ENCODE results near the gene ZSWIM4. TPM values are rescaled to one million over a fixed set of nuclear protein-coding genes. Genes with fewer than 3 reads are reported as not detected.
A peak's percentile ranks its signal among the peaks of the same experiment; 100 is the strongest.

ZSWIM4 gene
- total RNA-seq, 1 donor: 9.0 TPM

GRCh38 chr19:13870873-13871272 is 75.6 kb downstream of the ZSWIM4 start:
- Histone ChIP-seq H3K4me3 (ENCODE audit: insufficient read depth, low read length) (no peak overlapping the region), H3K36me3 (ENCODE audit: insufficient read depth, low read length) (no peaks in the 10 kb centered on the region), H3K4me1 (ENCODE audit: insufficient read depth, low read length) (no peaks in the 10 kb centered on the region), H3K79me2 (ENCODE audit: insufficient read depth, low read length) (peaks cover 3% of the 10 kb centered on the region), H3K27me3 (ENCODE audit: insufficient read depth, low read length) (peaks cover 8% of the 10 kb centered on the region), H3K9me3 (ENCODE audit: low read depth, low read length) (no peaks in the 10 kb centered on the region), H3K27ac (ENCODE audit: low read depth, low read length) (no peak overlapping the region), H4K20me1 (ENCODE audit: insufficient read depth, low read length) (no peaks in the 10 kb centered on the region), H3K4me2 (ENCODE audit: insufficient read depth, low read length) (no peak overlapping the region), H2AFZ (ENCODE audit: low read length) (no peak overlapping the region)
- DNase-seq (ENCODE audit: insufficient read length, low spot score, missing footprints): peak; percentile 55
- no peak for TF ChIP-seq CTCF (IDR thresholded peaks at IDR 0.05; ENCODE audit: extremely low read depth, low read depth, low read length)

- TF ChIP-seq CTCF (IDR thresholded peaks at IDR 0.05; ENCODE audit: extremely low read depth, low read depth, low read length): no peak
- Histone ChIP-seq H3K27ac (ENCODE audit: low read depth, low read length) (no peak overlapping the region), H3K4me3 (ENCODE audit: insufficient read depth, low read length) (peak overlapping the region; percentile 62), H3K27me3 (ENCODE audit: insufficient read depth, low read length) (no peaks in the 10 kb centered on the region), H3K4me2 (ENCODE audit: insufficient read depth, low read length) (peak overlapping the region; percentile 52), H3K4me1 (ENCODE audit: insufficient read depth, low read length) (no peaks in the 10 kb centered on the region), H3K9me3 (ENCODE audit: low read depth, low read length) (no peaks in the 10 kb centered on the region), H3K36me3 (ENCODE audit: insufficient read depth, low read length) (no peaks in the 10 kb centered on the region), H2AFZ (ENCODE audit: low read length) (no peak overlapping the region), H4K20me1 (ENCODE audit: insufficient read depth, low read length) (no peaks in the 10 kb centered on the region), H3K79me2 (ENCODE audit: insufficient read depth, low read length) (no peaks in the 10 kb centered on the region)
- DNase-seq (ENCODE audit: insufficient read length, low spot score, missing footprints): no peak
These were observed 77.1 kb downstream of the ZSWIM4 start for GRCh38 chr19:13872339-13872694.

GRCh38 chr19:13872695-13873389 is 77.6 kb downstream of the ZSWIM4 start:
- H3K79me2 ChIP-seq (ENCODE audit: insufficient read depth, low read length): no peaks in the 10 kb centered on the region
- no peaks in the 10 kb centered on the region for H3K36me3 ChIP-seq (ENCODE audit: insufficient read depth, low read length)
- H3K9me3 ChIP-seq (ENCODE audit: low read depth, low read length): no peaks in the 10 kb centered on the region
- peak; percentile 13 for TF ChIP-seq CTCF (IDR thresholded peaks at IDR 0.05; ENCODE audit: extremely low read depth, low read depth, low read length)
- H3K27ac ChIP-seq (ENCODE audit: low read depth, low read length): no peak overlapping the region
- H3K4me2 ChIP-seq (ENCODE audit: insufficient read depth, low read length): peak overlapping the region; percentile 52
- H3K4me1 ChIP-seq (ENCODE audit: insufficient read depth, low read length): no peaks in the 10 kb centered on the region
- no peaks in the 10 kb centered on the region for H4K20me1 ChIP-seq (ENCODE audit: insufficient read depth, low read length)
- DNase-seq (ENCODE audit: insufficient read length, low spot score, missing footprints): peak; percentile 91
- H3K27me3 ChIP-seq (ENCODE audit: insufficient read depth, low read length): no peaks in the 10 kb centered on the region
- H2AFZ ChIP-seq (ENCODE audit: low read length): peak overlapping the region; percentile 67
- H3K4me3 ChIP-seq (ENCODE audit: insufficient read depth, low read length): peak overlapping the region; percentile 62

- H3K27me3 ChIP-seq (ENCODE audit: insufficient read depth, low read length): no peaks in the 10 kb centered on the region
- H3K79me2 ChIP-seq (ENCODE audit: insufficient read depth, low read length): no peaks in the 10 kb centered on the region
- H3K4me2 ChIP-seq (ENCODE audit: insufficient read depth, low read length): no peak overlapping the region
- H3K4me1 ChIP-seq (ENCODE audit: insufficient read depth, low read length): no peaks in the 10 kb centered on the region
- no peaks in the 10 kb centered on the region for H3K9me3 ChIP-seq (ENCODE audit: low read depth, low read length)
- peak; percentile 51 for DNase-seq (ENCODE audit: insufficient read length, low spot score, missing footprints)
- no peaks in the 10 kb centered on the region for H3K36me3 ChIP-seq (ENCODE audit: insufficient read depth, low read length)
- no peaks in the 10 kb centered on the region for H4K20me1 ChIP-seq (ENCODE audit: insufficient read depth, low read length)
- H2AFZ ChIP-seq (ENCODE audit: low read length): no peak overlapping the region
- no peak overlapping the region for H3K4me3 ChIP-seq (ENCODE audit: insufficient read depth, low read length)
- no peak overlapping the region for H3K27ac ChIP-seq (ENCODE audit: low read depth, low read length)
- no peak for TF ChIP-seq CTCF (IDR thresholded peaks at IDR 0.05; ENCODE audit: extremely low read depth, low read depth, low read length)
These were observed 78.7 kb downstream of the ZSWIM4 start for GRCh38 chr19:13873834-13874515.

All from osteoblast (primary cell).